Mucosa of rectum (tissue), 2 donors: ENCODE results near the gene EMD.
"Not testable (repeated sequence)": the region's sequence is repeated elsewhere in the genome, so short reads cannot be mapped to it uniquely, and the experiment has no call there.

Experiments used
- H3K27ac ChIP-seq, 2 donors: one replicate each; pipeline ENCODE4 v1.7.0; 2013; ENCODE audit warnings: inconsistent platforms in 2 of 2, low read depth in 2 of 2, low read length in 2 of 2
- H3K27me3 ChIP-seq, 2 donors: one replicate each; pipeline ENCODE4 v1.7.0; 2013; ENCODE audit warnings: low read length in 2 of 2; ENCODE audit not compliant: control insufficient read depth in 2 of 2, insufficient read depth in 2 of 2
- H3K36me3 ChIP-seq, 2 donors: one replicate each; pipeline ENCODE4 v1.7.0; 2013; ENCODE audit warnings: low read length in 2 of 2; ENCODE audit not compliant: control insufficient read depth in 2 of 2, insufficient read depth in 2 of 2
- H3K4me1 ChIP-seq, 2 donors: one replicate each; pipeline ENCODE4 v1.7.0; 2013; ENCODE audit warnings: low read length in 2 of 2, mild to moderate bottlenecking in 1 of 2; ENCODE audit not compliant: control insufficient read depth in 2 of 2, insufficient read depth in 2 of 2
- H3K4me3 ChIP-seq, 2 donors: one replicate each; pipeline ENCODE4 v1.7.0; 2013; ENCODE audit warnings: low read length in 2 of 2
- H3K9ac ChIP-seq, 2 donors: one replicate each; pipeline ENCODE4 v1.7.0; 2013; ENCODE audit warnings: low read length in 2 of 2, low read depth in 1 of 2, mild to moderate bottlenecking in 1 of 2
- H3K9me3 ChIP-seq, 2 donors: one replicate each; pipeline ENCODE4 v1.7.0; 2013; ENCODE audit warnings: low read length in 2 of 2; ENCODE audit not compliant: control insufficient read depth in 2 of 2
- donor health status: healthy.
- donor health status: Normal muscosa, but diverticular disease.

The EMD gene

GRCh38 chrX:154396363-154396762, 17.3 kb downstream of the EMD start:
- H3K9ac ChIP-seq, H3K4me3 ChIP-seq, H3K9me3 ChIP-seq, H3K27ac ChIP-seq, H3K27me3 ChIP-seq: not testable (repeated sequence)
- peaks cover 9 to 12% of the 10 kb centered on the region in 2 donors for H3K4me1 ChIP-seq
- H3K36me3 ChIP-seq = peaks cover 19 to 21% of the 10 kb centered on the region in 2 donors

GRCh38 chrX:154396973-154397887, 18.1 kb downstream of the EMD start:
- H3K9me3 ChIP-seq = no peaks in the 10 kb centered on the region
- H3K9ac ChIP-seq = peak overlapping the region; percentile 97 to 99
- H3K4me3 ChIP-seq = peak overlapping the region; percentile 78 to 92
- H3K4me1 ChIP-seq = peaks cover 9 to 12% of the 10 kb centered on the region in 2 donors
- H3K36me3 ChIP-seq = peaks cover 19 to 21% of the 10 kb centered on the region in 2 donors
- H3K27me3 ChIP-seq = no peaks in the 10 kb centered on the region
- H3K27ac ChIP-seq = peak overlapping the region; percentile 99

GRCh38 chrX:154397888-154398667, 19.0 kb downstream of the EMD start, which contains the start of gene RPL10:
RPL10 (plus strand) TSS chrX:154398377; CDS start chrX:154398520, 143 bp downstream.
- H3K27me3 ChIP-seq = no peaks in the 10 kb centered on the region
- peak within 1 kb of the TSS; percentile 88 to 92 for H3K4me3 ChIP-seq
- peak within 1 kb of the TSS; percentile 97 to 99 for H3K9ac ChIP-seq
- H3K9me3 ChIP-seq = no peaks in the 10 kb centered on the region
- H3K4me1 ChIP-seq = peaks cover 9 to 12% of the 10 kb centered on the region in 2 donors
- peak within 1 kb of the TSS; percentile 99 for H3K27ac ChIP-seq
- peaks cover 19 to 22% of the 10 kb centered on the region in 2 donors for H3K36me3 ChIP-seq

- H3K9me3 ChIP-seq = no peaks in the 10 kb centered on the region
- peak overlapping the region; percentile 99 for H3K27ac ChIP-seq
- peak overlapping the region; percentile 97 to 99 for H3K9ac ChIP-seq
- peaks cover 9 to 12% of the 10 kb centered on the region in 2 donors for H3K4me1 ChIP-seq
- peaks cover 19 to 24% of the 10 kb centered on the region in 2 donors for H3K36me3 ChIP-seq
- peak overlapping the region; percentile 88 to 92 for H3K4me3 ChIP-seq
- H3K27me3 ChIP-seq = no peaks in the 10 kb centered on the region
Measured at GRCh38 chrX:154398668-154399526, 19.8 kb downstream of the EMD start.

- Histone ChIP-seq H3K9me3 (no peaks in the 10 kb centered on the region), H3K27me3 (no peaks in the 10 kb centered on the region), H3K36me3 (peaks cover 19 to 24% of the 10 kb centered on the region in 2 donors), H3K27ac (peak overlapping the region; percentile 99), H3K4me3 (peak overlapping the region; percentile 88 to 92), H3K9ac (peak overlapping the region; percentile 97 to 99), H3K4me1 (peaks cover 9 to 12% of the 10 kb centered on the region in 2 donors)
Measured at GRCh38 chrX:154399527-154400368, 20.7 kb downstream of the EMD start.

- H3K9me3 ChIP-seq, H3K4me3 ChIP-seq, H3K27me3 ChIP-seq, H3K9ac ChIP-seq: not testable (repeated sequence)
- H3K27ac ChIP-seq = peak overlapping the region in 1 of 2 donors; percentile 99
- H3K4me1 ChIP-seq = peaks cover 9 to 12% of the 10 kb centered on the region in 2 donors
- peaks cover 19 to 24% of the 10 kb centered on the region in 2 donors for H3K36me3 ChIP-seq
Measured at GRCh38 chrX:154400369-154400817, 21.3 kb downstream of the EMD start.

- Histone ChIP-seq H3K4me3 (no peak overlapping the region), H3K9ac (no peak overlapping the region), H3K9me3 (no peaks in the 10 kb centered on the region), H3K36me3 (peaks cover 19 to 24% of the 10 kb centered on the region in 2 donors), H3K4me1 (peaks cover 9 to 12% of the 10 kb centered on the region in 2 donors), H3K27me3 (no peaks in the 10 kb centered on the region), H3K27ac (no peak overlapping the region)
Measured at GRCh38 chrX:154401045-154401799, 22.1 kb downstream of the EMD start.

- Histone ChIP-seq H3K9me3 (no peaks in the 10 kb centered on the region), H3K4me1 (peaks cover 6 to 12% of the 10 kb centered on the region in 2 donors), H3K9ac (no peak overlapping the region), H3K27me3 (no peaks in the 10 kb centered on the region), H3K4me3 (no peak overlapping the region), H3K36me3 (peaks cover 19 to 24% of the 10 kb centered on the region in 2 donors), H3K27ac (no peak overlapping the region)
Measured at GRCh38 chrX:154401918-154402621, 23.0 kb downstream of the EMD start.
